ENCODE data around the gene ZNF106. TPM values are rescaled to one million over a fixed set of nuclear protein-coding genes. Genes with fewer than 3 reads are reported as not detected.

Gene ZNF106
- total RNA-seq, result 100 to 1,000 TPM in 2 of 6 donors, 10 to 100 TPM in 4; 67.0 to 130 (median 93.0) TPM

- peak within 1 kb of the TSS; percentile 92 to 95 (median 92) for H3K27ac ChIP-seq
- no peaks in the 10 kb centered on the region for H3K36me3 ChIP-seq
- ATAC-seq (ENCODE audit: low FRiP score in 2 of 2), result peak; percentile 84 to 86
- H3K9me3 ChIP-seq, result no peaks in the 10 kb centered on the region
- peak; percentile 81 to 98 for DNase-seq
- peaks cover 47 to 61% (median 57%) of the 10 kb centered on the region in 4 donors for H3K4me1 ChIP-seq
- no peaks in the 10 kb centered on the region for H3K27me3 ChIP-seq
- TF ChIP-seq POLR2AphosphoS5 (IDR thresholded peaks at IDR 0.05), result peak; percentile 70 to 97
- TF ChIP-seq POLR2A (IDR thresholded peaks at IDR 0.05), result peak in 3 of 4 donors; percentile 91 to 96 (median 93)
- TF ChIP-seq EP300 (IDR thresholded peaks at IDR 0.05), result peak in 1 of 4 donors; percentile 81
- peak in 1 of 6 experiments; percentile 19 for TF ChIP-seq CTCF (IDR thresholded peaks at IDR 0.05)
- 0 to 1% methylated on average over 32 to 44 of the region's 51 CpGs for WGBS, 2 donors
- H3K4me3 ChIP-seq, result peak within 1 kb of the TSS; percentile 60 to 84 (median 77)
These were observed at the start of gene ZNF106 for GRCh38 chr15:42490671-42491538. Gene ZNF106, minus strand, starts transcription at chr15:42491141. Its CDS starts 18,852 bp downstream, at chr15:42472289.

GRCh38 chr15:42533246-42533645, 42.3 kb upstream of the ZNF106 start:
- TF ChIP-seq CTCF (IDR thresholded peaks at IDR 0.05) (no peak), POLR2A (IDR thresholded peaks at IDR 0.05) (no peak), EP300 (IDR thresholded peaks at IDR 0.05) (no peak), POLR2AphosphoS5 (IDR thresholded peaks at IDR 0.05) (no peak)
- 94 to 100% methylated on average over 1 of the region's 1 CpG for WGBS, 2 donors
- Histone ChIP-seq H3K4me3 (no peak overlapping the region), H3K27me3 (no peaks in the 10 kb centered on the region), H3K36me3 (peaks cover 0 to 79% (median 37%) of the 10 kb centered on the region in 4 donors), H3K27ac (no peak overlapping the region), H3K4me1 (no peaks in the 10 kb centered on the region), H3K9me3 (no peaks in the 10 kb centered on the region)
- DNase-seq, result no peak
- no peak for ATAC-seq (ENCODE audit: low FRiP score in 2 of 2)

- no peak for DNase-seq
- Histone ChIP-seq H3K9me3 (no peaks in the 10 kb centered on the region), H3K4me1 (no peaks in the 10 kb centered on the region), H3K27ac (no peak overlapping the region), H3K27me3 (no peaks in the 10 kb centered on the region), H3K36me3 (peaks cover 1 to 78% (median 42%) of the 10 kb centered on the region in 4 donors), H3K4me3 (no peak overlapping the region)
- TF ChIP-seq POLR2AphosphoS5 (IDR thresholded peaks at IDR 0.05) (no peak), POLR2A (IDR thresholded peaks at IDR 0.05) (no peak), EP300 (IDR thresholded peaks at IDR 0.05) (no peak), CTCF (IDR thresholded peaks at IDR 0.05) (no peak)
- 84 to 92% methylated on average over 3 of the region's 3 CpGs for WGBS, 2 donors
- no peak for ATAC-seq (ENCODE audit: low FRiP score in 2 of 2)
These were observed 38.0 kb upstream of the ZNF106 start for GRCh38 chr15:42528970-42529369.

GRCh38 chr15:42523331-42523730, 32.4 kb upstream of the ZNF106 start:
- WGBS, 2 donors, result 86 to 89% methylated on average over 2 of the region's 2 CpGs
- no peak overlapping the region for H3K4me3 ChIP-seq

More at GRCh38 chr15:42523331-42523730, 32.4 kb upstream of the ZNF106 start:
- Histone ChIP-seq H3K36me3 (peaks cover 8 to 73% (median 23%) of the 10 kb centered on the region in 4 donors), H3K27ac (no peak overlapping the region), H3K9me3 (no peaks in the 10 kb centered on the region), H3K4me1 (no peaks in the 10 kb centered on the region), H3K27me3 (no peaks in the 10 kb centered on the region)
- DNase-seq, result no peak
- no peak for ATAC-seq (ENCODE audit: low FRiP score in 2 of 2)
- no peak for TF ChIP-seq POLR2AphosphoS5 (IDR thresholded peaks at IDR 0.05)
- no peak for TF ChIP-seq EP300 (IDR thresholded peaks at IDR 0.05)
- TF ChIP-seq CTCF (IDR thresholded peaks at IDR 0.05), result no peak
- TF ChIP-seq POLR2A (IDR thresholded peaks at IDR 0.05), result no peak

Measured in upper lobe of left lung (tissue), 6 donors.